ENCODE measurements around the gene SIAH1. TPM values are rescaled to one million over a fixed set of nuclear protein-coding genes. Genes with fewer than 3 reads are reported as not detected.
A peak's percentile ranks its signal among the peaks of the same experiment; 100 is the strongest.

SIAH1 gene
- total RNA-seq, 1 experiment from 2014 or later = 10.9 TPM

GRCh38 chr16:48413272-48413671 lies 28.1 kb upstream of the SIAH1 start:
- Histone ChIP-seq H3K27me3 (ENCODE audit: low read length) (no peaks in the 10 kb centered on the region), H3K36me3 (ENCODE audit: low read depth, low read length) (no peaks in the 10 kb centered on the region), H3K27ac (ENCODE audit: low read length) (0 out of 2 replicates have a peak overlapping the region, but pooled peaks have one; percentile 26), H3K9ac (ENCODE audit: low read length) (no peak overlapping the region), H3K4me1 (ENCODE audit: insufficient read depth, low read length) (peaks cover 24% of the 10 kb centered on the region), H3K4me2 (ENCODE audit: low read length) (no peak overlapping the region), H2AFZ (ENCODE audit: low read length) (no peak overlapping the region), H3K9me3 (ENCODE audit: low read length) (no peaks in the 10 kb centered on the region), H3K79me2 (ENCODE audit: low read length) (no peaks in the 10 kb centered on the region), H3K4me3 (ENCODE audit: low read length) (no peak overlapping the region), H4K20me1 (ENCODE audit: low read length) (no peaks in the 10 kb centered on the region), H3K9me2 (replicated peaks; ENCODE audit: low read length) (no peaks in the 10 kb centered on the region), H3F3A (ENCODE audit: low read length, unreplicated experiment) (no peaks in the 10 kb centered on the region)
- ChIA-PET POLR2A (ENCODE audit: unreplicated experiment) (no interaction called here), CTCF (no interaction called here)
- TF ChIP-seq EZH2phosphoT487 (IDR thresholded peaks at IDR 0.05; ENCODE audit: borderline replicate concordance, low read length) (no peak), CTCF (conservative IDR thresholded peaks at IDR 0.05; ENCODE audit: low read depth, low read length) (no peak), EZH2 (IDR thresholded peaks at IDR 0.05; ENCODE audit: low read length, unreplicated experiment) (no peak)
- no peak for DNase-seq
- no TSS peak for BruUV-seq (replicated peaks)
- intact Hi-C loops (cut with micrococcal nuclease) = no loop called here
- ATAC-seq = 0 out of 2 replicates have a peak, but pooled peaks have one; percentile 21

- Histone ChIP-seq H3K4me3 (ENCODE audit: low read length) (peak overlapping the region; percentile 23; the same call in 1 of the 2 replicates), H3K9ac (ENCODE audit: low read length) (no peak overlapping the region), H3K36me3 (ENCODE audit: low read depth, low read length) (no peaks in the 10 kb centered on the region), H2AFZ (ENCODE audit: low read length) (peak overlapping the region; percentile 71), H4K20me1 (ENCODE audit: low read length) (no peaks in the 10 kb centered on the region), H3K4me1 (ENCODE audit: insufficient read depth, low read length) (peaks cover 24% of the 10 kb centered on the region), H3K4me2 (ENCODE audit: low read length) (peak overlapping the region; percentile 62), H3K9me2 (replicated peaks; ENCODE audit: low read length) (no peaks in the 10 kb centered on the region), H3K27ac (ENCODE audit: low read length) (peak overlapping the region; percentile 66), H3F3A (ENCODE audit: low read length, unreplicated experiment) (no peaks in the 10 kb centered on the region), H3K79me2 (ENCODE audit: low read length) (no peaks in the 10 kb centered on the region), H3K9me3 (ENCODE audit: low read length) (no peaks in the 10 kb centered on the region), H3K27me3 (ENCODE audit: low read length) (no peaks in the 10 kb centered on the region)
- CTCF ChIA-PET = interaction anchor here (1.3 kb wide), 1 partner anchor 213 kb away, joined by 5 read pairs; no protein-coding TSS in a partner anchor
- intact Hi-C loops (cut with micrococcal nuclease) = no loop called here
- TF ChIP-seq EZH2 (IDR thresholded peaks at IDR 0.05; ENCODE audit: low read length, unreplicated experiment) = no peak
- POLR2A ChIA-PET (ENCODE audit: unreplicated experiment) = interaction anchor here (0.5 kb wide), 1 partner anchor 26 kb away, joined by 3 read pairs; no protein-coding TSS in a partner anchor
- no TSS peak for BruUV-seq (replicated peaks)
- peak; percentile 76 for DNase-seq
- ATAC-seq = peak; percentile 84
Measured at GRCh38 chr16:48409839-48410632, 24.8 kb upstream of the SIAH1 start.

GRCh38 chr16:48408688-48409087 lies 23.5 kb upstream of the SIAH1 start:
- ChIA-PET POLR2A (ENCODE audit: unreplicated experiment) (no interaction called here), CTCF (no interaction called here)
- no peaks in the 10 kb centered on the region for H3K9me2 ChIP-seq (replicated peaks; ENCODE audit: low read length)
- no peaks in the 10 kb centered on the region for H3K79me2 ChIP-seq (ENCODE audit: low read length)
- no peak overlapping the region for H3K27ac ChIP-seq (ENCODE audit: low read length)
- DNase-seq = peak; percentile 28
- no peaks in the 10 kb centered on the region for H3F3A ChIP-seq (ENCODE audit: low read length, unreplicated experiment)
- ATAC-seq = no peak
- H2AFZ ChIP-seq (ENCODE audit: low read length) = no peak overlapping the region
- no peaks in the 10 kb centered on the region for H4K20me1 ChIP-seq (ENCODE audit: low read length)
- H3K4me2 ChIP-seq (ENCODE audit: low read length) = no peak overlapping the region
- H3K4me1 ChIP-seq (ENCODE audit: insufficient read depth, low read length) = peaks cover 24% of the 10 kb centered on the region
- TF ChIP-seq CTCF (conservative IDR thresholded peaks at IDR 0.05; ENCODE audit: low read depth, low read length) (no peak), EZH2 (IDR thresholded peaks at IDR 0.05; ENCODE audit: low read length, unreplicated experiment) (no peak), EZH2phosphoT487 (IDR thresholded peaks at IDR 0.05; ENCODE audit: borderline replicate concordance, low read length) (no peak)
- no peaks in the 10 kb centered on the region for H3K36me3 ChIP-seq (ENCODE audit: low read depth, low read length)
- intact Hi-C loops (cut with micrococcal nuclease) = no loop called here
- H3K27me3 ChIP-seq (ENCODE audit: low read length) = no peaks in the 10 kb centered on the region
- no peaks in the 10 kb centered on the region for H3K9me3 ChIP-seq (ENCODE audit: low read length)
- H3K4me3 ChIP-seq (ENCODE audit: low read length) = no peak overlapping the region
- no TSS peak for BruUV-seq (replicated peaks)
- no peak overlapping the region for H3K9ac ChIP-seq (ENCODE audit: low read length)

All from PC-3 (cell line).